Right lobe of liver (tissue), 6 donors: ENCODE data around the gene ZNF445. TPM values are rescaled to one million over a fixed set of nuclear protein-coding genes. Genes with fewer than 3 reads are reported as not detected.

Experiments used
- ATAC-seq, 4 donors: fragments of 200-7000 bp; cut with Tn5 transposase; one replicate each; pipeline ENCODE4 v1.9.1; 2020; ENCODE audit warnings: mild to moderate bottlenecking in 4 of 4, moderate library complexity in 4 of 4
- DNase-seq, 3 donors: peaks; one replicate each; pipeline ENCODE4 v3.0.0-alpha.2; 2020
- H3K27ac ChIP-seq, 3 donors: fragments of 200-600 bp; one replicate each; pipeline ENCODE4 v1.8.0; 2022
- H3K27me3 ChIP-seq, 2 donors: fragments of 200-600 bp; one replicate each; pipeline ENCODE4 v1.8.0; 2022
- H3K36me3 ChIP-seq, 4 donors: fragments of 200-600 bp; sonication (generic) in 1 of 4; one replicate each; pipeline versions ENCODE4 v1.5.1 to v1.8.0; 2017 to 2022; ENCODE audit warnings: control low read depth in 1 of 4
- H3K4me1 ChIP-seq, 4 donors: fragments of 200-600 bp; sonication (generic) in 1 of 4; one replicate each; pipeline versions ENCODE4 v1.5.1 to v1.8.0; 2017 to 2022; ENCODE audit warnings: control low read depth in 1 of 4
- H3K4me3 ChIP-seq, 3 donors: fragments of 200-600 bp; one replicate each; pipeline ENCODE4 v1.8.0; 2022
- H3K9me3 ChIP-seq, 4 donors: fragments of 200-600 bp; sonication (generic) in 1 of 4; one replicate each; pipeline versions ENCODE4 v1.5.1 to v1.8.0; 2017 to 2022; ENCODE audit warnings: control low read depth in 1 of 4
- POLR2A ChIP-seq: fragments of 450-650 bp; IDR thresholded peaks from one replicate; pipeline ENCODE4 v1.6.1; 2017; ENCODE audit warnings: antibody characterized with exemption, mild to moderate bottlenecking
- WGBS: methylation state at CpG from one replicate; pipeline ENCODE4 v1.1.6; 2018; ENCODE audit warnings: low coverage, low lambda C conversion rate; ENCODE audit not compliant: insufficient coverage; ENCODE audit errors: missing lambda C conversion rate; 5-methylcytosine and 5-hydroxymethylcytosine counted together
- intact Hi-C, 2 donors: fragments of 100-400 bp; cut with DNase I; formaldehyde crosslinking; loops; one replicate each; pipeline versions ENCODE4 v1.11.2 to v1.14.1; 2022
- total RNA-seq, 6 experiments: library from RNA; depleted of rRNA in 2 of 6; stranded (reverse); fragments of >200 nt in 2 of 6; fragmentation: NEBNext Ultra II Directional in 3 of 6; extraction: Animal tissue kit (Norgen Biotek cat#: 25700) in 3 of 6; gene quantifications; one replicate each; pipeline versions ENCODE4 v1.1.0 to v1.2.4, GENCODE V29; 2016 to 2023
- TF ChIP-seq, protein P1 (sequence below), 4 donors: fragments of 200-600 bp in 3 of 4; fragments of 450-650 bp in 1 of 4; IDR thresholded peaks; one replicate each; pipeline versions ENCODE4 v1.5.1 to v1.8.0; 2016 to 2022; ENCODE audit warnings: antibody characterized with exemption in 4 of 4, mild to moderate bottlenecking in 2 of 4
- donor health status: DM: no; HTN: yes; CAD: no.
- donor health status: DM: no; HTN: no; CAD: no.
- donor health status: DM: no; HTN: no; CAD: no.
- donor health status: DM: no; HTN: yes; CAD: no.
- donor health status: DM: no; HTN: yes; CAD: no.

The ZNF445 gene
- total RNA-seq, 6 experiments from 2014 or later: 3.2 to 10.1 (median 8.9) TPM

DNA sequence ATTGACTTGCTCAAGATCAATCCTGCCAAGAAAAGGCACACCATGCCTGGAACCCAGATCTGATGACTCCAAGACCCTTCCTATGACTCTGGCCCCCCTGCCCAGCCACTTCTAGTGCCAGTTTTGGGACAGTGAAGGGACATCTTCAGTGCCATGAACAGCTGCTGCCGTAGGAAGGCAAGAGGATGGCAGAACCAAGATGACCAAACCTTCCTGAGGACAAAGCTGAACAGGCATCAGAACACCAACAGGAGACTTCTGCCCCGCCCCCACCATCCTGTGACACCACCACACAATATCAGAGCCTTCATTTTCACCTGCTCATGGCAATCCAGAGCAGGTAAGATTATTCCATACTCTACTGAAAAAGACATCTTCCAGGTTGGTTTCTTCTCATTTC is 33.0 kb downstream of the ZNF445 start:
- no CpG with 5 or more reads among the region's 2 CpGs for WGBS
- intact Hi-C loops: no loop called here
- Histone ChIP-seq H3K4me3 (no peak overlapping the region), H3K4me1 (peaks cover 0 to 19% (median 5%) of the 10 kb centered on the region in 4 donors), H3K27me3 (no peaks in the 10 kb centered on the region), H3K27ac (no peak overlapping the region), H3K36me3 (peaks cover 0 to 28% (median 23%) of the 10 kb centered on the region in 4 donors), H3K9me3 (no peaks in the 10 kb centered on the region)
- no peak for ATAC-seq
- no peak for DNase-seq
- TF ChIP-seq, protein P1, sequence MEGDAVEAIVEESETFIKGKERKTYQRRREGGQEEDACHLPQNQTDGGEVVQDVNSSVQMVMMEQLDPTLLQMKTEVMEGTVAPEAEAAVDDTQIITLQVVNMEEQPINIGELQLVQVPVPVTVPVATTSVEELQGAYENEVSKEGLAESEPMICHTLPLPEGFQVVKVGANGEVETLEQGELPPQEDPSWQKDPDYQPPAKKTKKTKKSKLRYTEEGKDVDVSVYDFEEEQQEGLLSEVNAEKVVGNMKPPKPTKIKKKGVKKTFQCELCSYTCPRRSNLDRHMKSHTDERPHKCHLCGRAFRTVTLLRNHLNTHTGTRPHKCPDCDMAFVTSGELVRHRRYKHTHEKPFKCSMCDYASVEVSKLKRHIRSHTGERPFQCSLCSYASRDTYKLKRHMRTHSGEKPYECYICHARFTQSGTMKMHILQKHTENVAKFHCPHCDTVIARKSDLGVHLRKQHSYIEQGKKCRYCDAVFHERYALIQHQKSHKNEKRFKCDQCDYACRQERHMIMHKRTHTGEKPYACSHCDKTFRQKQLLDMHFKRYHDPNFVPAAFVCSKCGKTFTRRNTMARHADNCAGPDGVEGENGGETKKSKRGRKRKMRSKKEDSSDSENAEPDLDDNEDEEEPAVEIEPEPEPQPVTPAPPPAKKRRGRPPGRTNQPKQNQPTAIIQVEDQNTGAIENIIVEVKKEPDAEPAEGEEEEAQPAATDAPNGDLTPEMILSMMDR (IDR thresholded peaks at IDR 0.05): no peak
- TF ChIP-seq POLR2A: no peak

DNA sequence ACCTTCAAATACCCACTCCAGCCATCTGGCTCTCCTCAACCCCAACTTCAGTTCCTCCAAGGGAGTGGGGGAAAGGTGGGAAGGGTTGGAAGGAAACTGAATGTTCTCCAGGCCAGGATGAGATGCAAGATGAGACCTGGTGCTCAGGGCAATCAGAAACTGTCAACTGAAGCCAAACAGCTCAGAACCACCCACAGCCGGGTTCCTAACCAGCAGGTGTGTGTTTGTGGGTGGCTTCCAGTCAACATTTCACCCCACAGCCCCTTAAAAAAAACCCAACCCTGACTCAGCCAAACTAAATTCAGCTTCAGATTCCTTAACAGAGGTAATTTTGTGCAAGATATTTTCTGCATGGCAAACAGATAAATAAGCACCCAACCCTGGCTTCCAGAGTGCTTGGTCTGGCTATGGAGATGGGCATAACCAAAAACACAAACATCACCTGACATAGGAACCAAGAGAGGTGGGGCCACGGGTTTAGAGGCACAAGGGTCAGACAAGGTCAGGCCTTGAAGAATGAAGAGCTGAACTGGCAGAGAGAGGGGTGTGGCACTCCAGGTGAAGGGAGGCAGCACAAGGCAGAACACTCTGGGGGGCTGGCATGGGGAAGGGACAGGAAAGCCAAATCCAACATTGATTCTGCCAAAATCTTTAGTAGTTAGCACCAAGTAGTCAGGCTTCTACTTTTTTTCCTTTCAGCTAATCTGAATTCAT is 34.7 kb downstream of the ZNF445 start:
- H3K27me3 ChIP-seq: no peaks in the 10 kb centered on the region
- TF ChIP-seq, protein P1 (IDR thresholded peaks at IDR 0.05): no peak
- TF ChIP-seq POLR2A: no peak
- H3K36me3 ChIP-seq: peaks cover 0 to 11% (median 7%) of the 10 kb centered on the region in 4 donors
- intact Hi-C loops: no loop called here
- no peak for DNase-seq
- no peak overlapping the region for H3K27ac ChIP-seq
- no peak for ATAC-seq
- no peaks in the 10 kb centered on the region for H3K9me3 ChIP-seq
- 50% methylated on average over 2 of the region's 2 CpGs for WGBS
- peaks cover 0 to 24% (median 8%) of the 10 kb centered on the region in 4 donors for H3K4me1 ChIP-seq
- no peak overlapping the region for H3K4me3 ChIP-seq

DNA sequence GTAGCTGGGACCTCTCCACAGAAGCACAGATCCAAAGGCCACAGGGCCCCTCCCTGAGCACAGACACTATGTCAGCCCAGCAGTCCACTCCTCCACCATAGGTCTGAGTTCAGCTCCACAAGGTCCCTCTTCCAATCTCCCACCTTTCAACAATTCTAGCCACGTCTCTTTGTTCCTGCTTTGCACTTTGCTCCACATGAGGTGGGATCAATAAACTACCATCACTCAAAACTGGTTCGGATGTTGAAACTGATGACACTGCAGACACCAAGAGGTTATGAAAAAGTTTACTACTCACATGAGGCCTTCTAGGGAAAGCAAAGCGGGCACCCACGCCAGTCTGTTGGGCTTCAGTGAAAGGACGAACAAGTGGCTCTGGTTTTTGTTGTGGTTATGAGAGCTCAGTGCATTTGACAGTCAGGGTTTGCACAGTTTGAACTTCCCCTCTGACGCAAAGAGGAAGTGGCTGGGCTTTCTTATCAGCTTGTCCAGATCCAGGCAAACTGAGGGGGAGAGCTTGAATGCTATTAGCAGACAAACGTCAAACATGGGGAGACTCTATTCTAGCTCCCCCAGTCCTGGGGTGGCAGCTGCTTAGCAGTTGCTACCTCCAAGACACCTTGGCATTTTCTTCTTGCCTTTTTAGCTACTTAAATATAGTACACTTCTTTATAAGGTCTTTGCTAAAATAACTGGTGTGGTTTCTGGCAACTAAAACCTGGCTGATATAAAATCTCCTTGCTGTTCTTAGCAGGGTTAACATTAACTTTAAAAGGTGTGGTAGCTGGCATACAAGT is 37.8 kb downstream of the ZNF445 start:
- Histone ChIP-seq H3K27ac (peak overlapping the region; percentile 77 to 99 (median 89)), H3K36me3 (no peaks in the 10 kb centered on the region), H3K4me3 (peak overlapping the region in 2 of 3 donors; percentile 0 to 14), H3K27me3 (no peaks in the 10 kb centered on the region), H3K4me1 (peaks cover 0 to 24% (median 8%) of the 10 kb centered on the region in 4 donors), H3K9me3 (no peaks in the 10 kb centered on the region)
- TF ChIP-seq, protein P1 (IDR thresholded peaks at IDR 0.05): no peak
- peak; percentile 84 for TF ChIP-seq POLR2A
- ATAC-seq (peak; percentile 82 to 86 (median 84)), DNase-seq (peak; percentile 74 to 80 (median 76))
- WGBS: 1% methylated on average over 7 of the region's 7 CpGs
- intact Hi-C loops: no loop called here

DNA sequence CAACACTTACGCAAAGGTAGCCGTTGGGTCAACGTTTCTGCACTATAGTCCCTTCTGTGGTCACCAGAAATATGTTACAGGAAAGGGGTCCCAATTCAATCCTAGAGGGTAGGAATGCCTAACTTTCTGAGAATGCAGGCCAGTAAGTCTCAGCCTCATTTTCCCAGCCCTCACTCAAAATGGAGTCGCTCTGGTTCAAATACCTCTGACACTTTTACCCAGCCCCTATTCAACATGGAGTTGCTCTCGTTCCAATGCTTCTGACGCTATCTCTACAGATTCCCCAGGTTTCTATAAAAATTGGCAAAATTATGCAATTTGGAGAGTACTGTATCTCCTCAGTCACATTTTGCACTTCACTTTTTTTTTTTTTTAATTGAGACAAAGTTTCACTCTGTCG is 39.7 kb downstream of the ZNF445 start:
- 87% methylated on average over 7 of the region's 7 CpGs for WGBS
- no peak for DNase-seq
- H3K4me1 ChIP-seq: peaks cover 0 to 24% (median 8%) of the 10 kb centered on the region in 4 donors

More for the DNA sequence above, 39.7 kb downstream of the ZNF445 start:
- Histone ChIP-seq H3K9me3 (no peaks in the 10 kb centered on the region), H3K27ac (no peak overlapping the region), H3K27me3 (no peaks in the 10 kb centered on the region), H3K36me3 (no peaks in the 10 kb centered on the region), H3K4me3 (no peak overlapping the region)
- intact Hi-C loops: no loop called here
- no peak for ATAC-seq
- TF ChIP-seq, protein P1 (IDR thresholded peaks at IDR 0.05): no peak
- TF ChIP-seq POLR2A: no peak
